Gastrocnemius medialis (tissue), 4 donors: ENCODE measurements around the gene LNPEP. TPM values are rescaled to one million over a fixed set of nuclear protein-coding genes. Genes with fewer than 3 reads are reported as not detected.

Experiments
- ATAC-seq, 2 donors: fragments of 150-250 bp; one replicate each; pipeline ENCODE4 v1.9.1; 2016
- DNase-seq, 2 donors: peaks; one replicate each; pipeline ENCODE4 v3.0.0-alpha.2; 2019
- H3K27ac ChIP-seq, 4 donors: fragments of 200-600 bp; sonication (generic); 1 replicate in 1 of 4; 2 replicates in 3 of 4; pipeline ENCODE4 v1.5.1; 2016 to 2018; ENCODE audit warnings: mild to moderate bottlenecking in 2 of 4, moderate library complexity in 1 of 4
- H3K27me3 ChIP-seq, 3 donors: fragments of 200-600 bp; sonication (generic) in 2 of 3; 1 replicate in 1 of 3; 2 replicates in 2 of 3; pipeline versions ENCODE4 v1.5.1 to v1.6.0; 2016 to 2019; ENCODE audit warnings: mild to moderate bottlenecking in 1 of 3, moderate library complexity in 1 of 3
- H3K36me3 ChIP-seq, 2 donors: fragments of 200-600 bp; sonication (generic) in 1 of 2; one replicate each; pipeline ENCODE4 v1.5.1; 2017 to 2018
- H3K4me1 ChIP-seq, 2 donors: fragments of 200-600 bp; sonication (generic) in 1 of 2; one replicate each; pipeline ENCODE4 v1.5.1; 2016 to 2017; ENCODE audit warnings: mild to moderate bottlenecking in 2 of 2
- H3K4me3 ChIP-seq, 4 donors: fragments of 200-600 bp; sonication (generic) in 3 of 4; 1 replicate in 1 of 4; 2 replicates in 3 of 4; pipeline ENCODE4 v1.5.1; 2016 to 2019; ENCODE audit warnings: mild to moderate bottlenecking in 2 of 4
- H3K9me3 ChIP-seq, 3 donors: fragments of 200-600 bp; sonication (generic) in 2 of 3; 1 replicate in 1 of 3; 2 replicates in 2 of 3; pipeline ENCODE4 v1.5.1; 2016 to 2019
- CTCF ChIP-seq, 5 experiments: fragments of 450-650 bp in 3 of 5; fragments of 200-600 bp in 2 of 5; sonication (generic) in 2 of 5; IDR thresholded peaks in 4 of 5; conservative IDR thresholded peaks in 1 of 5; 1 replicate in 4 of 5; 2 replicates in 1 of 5; pipeline ENCODE4 v1.5.1; 2016 to 2019; ENCODE audit warnings: antibody characterized with exemption in 5 of 5, mild to moderate bottlenecking in 3 of 5, moderate library complexity in 3 of 5
- POLR2A ChIP-seq, 2 donors: fragments of 450-650 bp; IDR thresholded peaks; one replicate each; pipeline ENCODE4 v1.6.1; 2017; ENCODE audit warnings: antibody characterized with exemption in 2 of 2, mild to moderate bottlenecking in 2 of 2, moderate library complexity in 2 of 2
- in situ Hi-C, 4 donors: fragments of 200-750 bp; cut with MboI; loops; one replicate each; pipeline versions ENCODE4 v1.15.0 to v1.8.0; 2017; ENCODE audit warnings: low sequenced_read_pairs in 4 of 4
- intact Hi-C: fragments of 100-400 bp; cut with DNase I; formaldehyde crosslinking; loops from one replicate; pipeline ENCODE4 v1.15.1; 2023; ENCODE audit warnings: low total_unique reads
- total RNA-seq, 4 donors: library from RNA; depleted of rRNA; stranded (reverse); fragments of >200 nt; gene quantifications; one replicate each; pipeline versions ENCODE4 v1.1.0 to v1.2.3, GENCODE V29; 2016

Gene LNPEP
- total RNA-seq, 4 donors from 2014 or later: 31.9 to 48.7 (median 33.1) TPM

- ATAC-seq: no peak
- in situ Hi-C loops: loop anchor here in 1 of 4 donors (25.0 kb wide), 1 partner anchor 172 kb away; no protein-coding TSS in a partner anchor
- Histone ChIP-seq H3K4me3 (no peak overlapping the region), H3K27ac (no peak overlapping the region), H3K4me1 (no peaks in the 10 kb centered on the region), H3K27me3 (no peaks in the 10 kb centered on the region), H3K9me3 (no peaks in the 10 kb centered on the region), H3K36me3 (peaks cover 0 to 31% of the 10 kb centered on the region in 2 donors)
- TF ChIP-seq POLR2A (IDR thresholded peaks at IDR 0.05) (no peak), CTCF (IDR thresholded peaks at IDR 0.05 in 4 of 5, conservative IDR thresholded peaks at IDR 0.05 in 1 of 5) (no peak)
- intact Hi-C loops: no loop called here
- DNase-seq: no peak
These were observed 54.2 kb downstream of the LNPEP start for GRCh38 chr5:96990102-96990501.

GRCh38 chr5:96991708-96992107 is 55.8 kb downstream of the LNPEP start:
- Histone ChIP-seq H3K4me3 (no peak overlapping the region), H3K4me1 (no peaks in the 10 kb centered on the region), H3K27ac (no peak overlapping the region), H3K9me3 (no peaks in the 10 kb centered on the region), H3K27me3 (no peaks in the 10 kb centered on the region), H3K36me3 (peaks cover 0 to 35% of the 10 kb centered on the region in 2 donors)
- intact Hi-C loops (no loop called here), in situ Hi-C loops (loop anchor here in 1 of 4 donors (25.0 kb wide), 1 partner anchor 171 kb away; no protein-coding TSS in a partner anchor)
- TF ChIP-seq POLR2A (IDR thresholded peaks at IDR 0.05): no peak
- TF ChIP-seq CTCF (IDR thresholded peaks at IDR 0.05 in 4 of 5, conservative IDR thresholded peaks at IDR 0.05 in 1 of 5): no peak
- DNase-seq (no peak), ATAC-seq (no peak)

GRCh38 chr5:96993760-96994159 is 57.9 kb downstream of the LNPEP start:
- no peaks in the 10 kb centered on the region for H3K4me1 ChIP-seq
- H3K36me3 ChIP-seq: peaks cover 0 to 40% of the 10 kb centered on the region in 2 donors
- no peaks in the 10 kb centered on the region for H3K27me3 ChIP-seq
- no peaks in the 10 kb centered on the region for H3K9me3 ChIP-seq
- ATAC-seq: no peak
- H3K27ac ChIP-seq: no peak overlapping the region
- DNase-seq: no peak
- intact Hi-C loops (no loop called here), in situ Hi-C loops (loop anchor here in 1 of 4 donors (25.0 kb wide), 1 partner anchor 169 kb away; no protein-coding TSS in a partner anchor)
- TF ChIP-seq CTCF (IDR thresholded peaks at IDR 0.05 in 4 of 5, conservative IDR thresholded peaks at IDR 0.05 in 1 of 5): no peak
- no peak for TF ChIP-seq POLR2A (IDR thresholded peaks at IDR 0.05)
- H3K4me3 ChIP-seq: no peak overlapping the region

- Histone ChIP-seq H3K9me3 (no peaks in the 10 kb centered on the region), H3K4me1 (no peaks in the 10 kb centered on the region), H3K36me3 (peaks cover 0 to 43% of the 10 kb centered on the region in 2 donors), H3K4me3 (no peak overlapping the region), H3K27ac (no peak overlapping the region), H3K27me3 (no peaks in the 10 kb centered on the region)
- no peak for DNase-seq
- intact Hi-C loops: no loop called here
- ATAC-seq: no peak
- in situ Hi-C loops: loop anchor here in 1 of 4 donors (25.0 kb wide), 1 partner anchor 168 kb away; no protein-coding TSS in a partner anchor
- TF ChIP-seq POLR2A (IDR thresholded peaks at IDR 0.05) (no peak), CTCF (IDR thresholded peaks at IDR 0.05 in 4 of 5, conservative IDR thresholded peaks at IDR 0.05 in 1 of 5) (no peak)
These were observed 58.6 kb downstream of the LNPEP start for GRCh38 chr5:96994493-96994892.

- H3K4me1 ChIP-seq: no peaks in the 10 kb centered on the region
- H3K27ac ChIP-seq: no peak overlapping the region
- H3K4me3 ChIP-seq: no peak overlapping the region
- in situ Hi-C loops: loop anchor here in 1 of 4 donors (25.0 kb wide), 1 partner anchor 167 kb away; no protein-coding TSS in a partner anchor
- intact Hi-C loops: loop anchor here (5.0 kb wide), 1 partner anchor 167 kb away; no protein-coding TSS in a partner anchor
- DNase-seq (no peak), ATAC-seq (no peak)
- no peak for TF ChIP-seq POLR2A (IDR thresholded peaks at IDR 0.05)
- TF ChIP-seq CTCF (IDR thresholded peaks at IDR 0.05 in 4 of 5, conservative IDR thresholded peaks at IDR 0.05 in 1 of 5): no peak
- peaks cover 0 to 36% of the 10 kb centered on the region in 2 donors for H3K36me3 ChIP-seq
- no peaks in the 10 kb centered on the region for H3K27me3 ChIP-seq
- no peaks in the 10 kb centered on the region for H3K9me3 ChIP-seq
These were observed 59.5 kb downstream of the LNPEP start for GRCh38 chr5:96995419-96995818.
